ENCODE results near the gene ZNF222. TPM values are rescaled to one million over a fixed set of nuclear protein-coding genes. Genes with fewer than 3 reads are reported as not detected.
A peak's percentile ranks its signal among the peaks of the same experiment; 100 is the strongest.

Gene ZNF222
- total and polyA plus RNA-seq, 2 of the 4 experiments (the other 2 are of a cell fraction), result 3.2 to 7.0 TPM

- Histone ChIP-seq H3K4me3 (ENCODE audit: insufficient read depth, low read depth, low read length) (peak overlapping the region; percentile 13; the same call in 1 of the 2 replicates), H3K4ac (ENCODE audit: low read depth, low read length) (no peak overlapping the region), H4K91ac (ENCODE audit: insufficient read depth, low read depth, low read length) (no peak overlapping the region), H3K23ac (ENCODE audit: low read depth, low read length) (no peak overlapping the region), H2BK5ac (ENCODE audit: low read depth, low read length, poor library complexity, severe bottlenecking) (no peak overlapping the region), H3K4me2 (ENCODE audit: low read depth, low read length) (peak overlapping the region; percentile 45), H3K36me3 (ENCODE audit: control insufficient read depth, insufficient read depth, low read length) (0 out of 2 replicates have a peak, but pooled peaks cover 2% of the 10 kb centered on the region), H2AFZ (replicated peaks; ENCODE audit: low read length, poor library complexity) (peak overlapping the region; percentile 58), H3K27me3 (ENCODE audit: control insufficient read depth, insufficient read depth, low read length) (no peaks in the 10 kb centered on the region), H3K14ac (replicated peaks; ENCODE audit: low read depth, low read length) (no peak overlapping the region), H2BK15ac (ENCODE audit: low read depth, low read length) (no peak overlapping the region), H3K27ac (ENCODE audit: insufficient read depth, low read length) (no peak overlapping the region), H3K9ac (ENCODE audit: low read depth, low read length) (no peak overlapping the region), H4K5ac (ENCODE audit: low read depth, low read length) (no peak overlapping the region), H4K20me1 (ENCODE audit: insufficient read depth, low read length) (no peaks in the 10 kb centered on the region), H3K18ac (ENCODE audit: low read depth, low read length) (no peak overlapping the region), H2BK20ac (ENCODE audit: low read depth, low read length) (no peak overlapping the region), H2BK120ac (ENCODE audit: low read depth, low read length) (no peak overlapping the region), H2AK9ac (replicated peaks; ENCODE audit: low read depth, low read length, poor library complexity) (no peak overlapping the region), H3K9me1 (ENCODE audit: insufficient read depth, low read length) (no peaks in the 10 kb centered on the region), H4K8ac (ENCODE audit: low read depth in 2 of 2, low read length in 2 of 2) (no peak overlapping the region; a peak in 1 of 4 replicates), H3K9me3 (ENCODE audit: control insufficient read depth, insufficient read depth, low read length) (peaks cover 2% of the 10 kb centered on the region; the same call in 1 of the 2 replicates), H3K56ac (ENCODE audit: extremely low read depth, insufficient read depth, low read length) (no peak overlapping the region), H3K4me1 (ENCODE audit: control insufficient read depth, insufficient read depth, low read length) (no peaks in the 10 kb centered on the region), H2AK5ac (ENCODE audit: low read depth, low read length) (no peak overlapping the region), H3K79me1 (ENCODE audit: low read depth in 1 of 2, low read length in 2 of 2) (peaks cover 4 to 27% of the 10 kb centered on the region in 2 experiments; a peak in 3 of 4 replicates)
- dilution Hi-C loops (cut with HindIII; ENCODE audit: low sequenced_read_pairs, unreplicated experiment), result no loop called here
- TF ChIP-seq USF2 (IDR thresholded peaks at IDR 0.05; ENCODE audit: low read depth, low read length) (no peak), RFX5 (IDR thresholded peaks at IDR 0.05; ENCODE audit: low read depth, low read length) (no peak), SMC3 (IDR thresholded peaks at IDR 0.05; ENCODE audit: low read depth, low read length) (no peak), BHLHE40 (IDR thresholded peaks at IDR 0.05; ENCODE audit: low read depth, low read length) (no peak), NFE2L2 (IDR thresholded peaks at IDR 0.05; ENCODE audit: low read depth, low read length) (no peak), MAFK (IDR thresholded peaks at IDR 0.05; ENCODE audit: low read depth, low read length) (no peak), MAZ (IDR thresholded peaks at IDR 0.05; ENCODE audit: borderline replicate concordance, low read depth, low read length) (no peak), RCOR1 (IDR thresholded peaks at IDR 0.05; ENCODE audit: insufficient replicate concordance, low read length) (no peak), CTCF (conservative IDR thresholded peaks at IDR 0.05; ENCODE audit: low read depth, low read length) (no peak), CEBPB (IDR thresholded peaks at IDR 0.05; ENCODE audit: low read depth, low read length) (no peak), MXI1 (IDR thresholded peaks at IDR 0.05; ENCODE audit: borderline replicate concordance, low read depth, low read length) (no peak), CHD1 (IDR thresholded peaks at IDR 0.05; ENCODE audit: low read depth, low read length) (no peak), POLR2A (IDR thresholded peaks at IDR 0.05; ENCODE audit: low read depth, low read length) (no peak), RAD21 (IDR thresholded peaks at IDR 0.05; ENCODE audit: low read length) (no peak), ELK1 (IDR thresholded peaks at IDR 0.05; ENCODE audit: borderline replicate concordance, low read depth, low read length) (no peak), FOS (IDR thresholded peaks at IDR 0.05; ENCODE audit: low read depth, low read length) (no peak)
- no peak for DNase-seq
- in situ Hi-C loops (cut with MboI; ENCODE audit: low sequenced_read_pairs), result no loop called here
- intact Hi-C loops (cut with micrococcal nuclease), result no loop called here
- POLR2A ChIA-PET (ENCODE audit: unreplicated experiment), result no interaction called here
- CTCF ChIA-PET, result no interaction called here
- ATAC-seq (ENCODE audit: low read depth), result no peak
- WGBS, 2 experiments (ENCODE audit: extremely low coverage in 2 of 2, insufficient read length in 1 of 2), result no CpG with 5 or more reads among the region's 2 CpGs
- BruUV-seq (replicated peaks), result no TSS peak
Measured at GRCh38 chr19:43983544-43983911, 41.7 kb upstream of the ZNF222 start.
